Activated T-helper 1 cell treated with anti-CD3 and anti-CD28 coated beads, Interleukin-2, amount 50 U/mL, for 16 hours (primary cell): Measurements from ENCODE around the gene CELA3A.
"Not testable (repeated sequence)": the region's sequence is repeated elsewhere in the genome, so short reads cannot be mapped to it uniquely, and the experiment has no call there.

ENCODE experiments used
- DNase-seq, 2 donors: peaks; one replicate each; pipeline ENCODE4 v3.0.0-alpha.2; 2020; ENCODE audit warnings: low read depth in 1 of 2, low spot score in 1 of 2

Gene CELA3A, protein sequence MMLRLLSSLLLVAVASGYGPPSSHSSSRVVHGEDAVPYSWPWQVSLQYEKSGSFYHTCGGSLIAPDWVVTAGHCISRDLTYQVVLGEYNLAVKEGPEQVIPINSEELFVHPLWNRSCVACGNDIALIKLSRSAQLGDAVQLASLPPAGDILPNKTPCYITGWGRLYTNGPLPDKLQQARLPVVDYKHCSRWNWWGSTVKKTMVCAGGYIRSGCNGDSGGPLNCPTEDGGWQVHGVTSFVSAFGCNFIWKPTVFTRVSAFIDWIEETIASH

DNA sequence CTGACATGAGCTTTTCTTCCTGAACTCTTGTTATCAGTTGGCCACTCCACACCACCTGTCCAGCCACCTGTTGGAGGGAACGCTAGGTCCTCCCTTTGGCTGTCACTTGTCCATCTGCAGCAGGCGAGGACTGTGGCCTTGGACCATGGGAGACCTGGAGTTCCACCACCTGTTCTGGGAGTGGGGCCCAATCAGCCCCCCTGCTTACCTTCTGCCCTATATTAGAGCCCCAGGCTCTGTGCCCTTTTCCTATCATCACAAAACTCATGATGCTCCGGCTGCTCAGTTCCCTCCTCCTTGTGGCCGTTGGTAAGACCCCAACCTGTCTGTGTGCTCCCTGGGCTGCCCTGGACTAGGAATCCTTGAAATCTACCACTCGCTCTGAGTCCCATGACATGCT lies at the start of gene CELA3A:
Gene CELA3A (plus strand): TSS at position 249 of the 400 bp plus-strand sequence. CDS start 18 bp downstream, at position 267.
- no peak for DNase-seq

DNA sequence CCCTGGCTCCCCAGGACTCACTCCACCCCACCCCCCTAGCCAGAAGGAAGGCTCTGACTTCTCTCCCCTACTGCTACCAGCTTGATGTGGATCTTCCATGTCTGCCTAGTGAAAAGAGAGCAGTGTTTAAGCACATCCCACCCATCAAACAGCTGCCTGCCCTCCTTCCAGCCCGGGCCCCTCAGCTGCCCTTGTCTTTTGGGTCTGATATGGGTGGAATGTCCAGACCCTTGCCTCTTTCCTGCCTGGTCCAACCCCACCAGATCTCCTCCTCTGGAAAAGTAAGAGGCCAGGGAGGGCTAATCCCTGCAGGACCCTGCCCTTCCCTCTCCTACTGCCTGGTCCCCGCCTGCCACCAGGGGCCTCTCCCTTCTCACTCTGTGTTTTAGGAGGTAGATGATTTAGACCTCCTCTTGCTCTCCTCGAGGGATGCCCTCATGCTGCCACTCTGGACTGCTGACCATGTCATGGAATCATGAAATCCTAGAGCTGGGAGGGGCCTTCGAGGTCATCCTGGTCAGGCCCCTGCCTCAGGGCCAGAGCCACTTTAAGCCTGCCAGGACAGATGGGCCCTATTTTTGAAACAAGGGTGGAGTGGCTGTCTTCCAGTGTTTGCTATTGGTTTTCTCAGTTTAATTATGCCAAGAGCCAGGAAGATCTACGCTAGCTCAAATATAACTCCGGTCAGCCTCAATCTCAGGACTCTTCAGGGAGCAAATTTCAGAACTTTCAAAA lies 48.5 kb upstream of the CELA3A start:
- DNase-seq: no peak

DNA sequence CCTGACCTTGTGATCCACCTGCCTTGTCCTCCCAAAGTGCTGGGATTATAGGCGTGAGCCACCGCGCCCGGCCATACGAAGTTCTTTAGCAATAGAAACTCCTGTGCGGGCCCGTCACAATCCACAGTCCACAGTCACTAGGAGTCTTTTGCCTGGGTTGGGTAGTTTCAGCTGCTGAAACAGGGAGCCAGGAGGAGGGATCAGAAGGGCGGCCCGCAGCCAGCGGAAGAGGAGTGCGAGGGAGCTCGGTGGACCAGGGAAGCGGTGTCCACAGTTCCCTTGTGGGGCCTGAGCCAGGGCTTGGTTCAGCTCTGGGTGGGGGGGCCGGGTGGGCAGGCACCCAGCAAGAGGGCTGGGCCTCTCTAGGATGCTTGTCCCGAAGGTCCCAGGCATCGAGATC lies 46.4 kb upstream of the CELA3A start:
- DNase-seq: no peak

DNA sequence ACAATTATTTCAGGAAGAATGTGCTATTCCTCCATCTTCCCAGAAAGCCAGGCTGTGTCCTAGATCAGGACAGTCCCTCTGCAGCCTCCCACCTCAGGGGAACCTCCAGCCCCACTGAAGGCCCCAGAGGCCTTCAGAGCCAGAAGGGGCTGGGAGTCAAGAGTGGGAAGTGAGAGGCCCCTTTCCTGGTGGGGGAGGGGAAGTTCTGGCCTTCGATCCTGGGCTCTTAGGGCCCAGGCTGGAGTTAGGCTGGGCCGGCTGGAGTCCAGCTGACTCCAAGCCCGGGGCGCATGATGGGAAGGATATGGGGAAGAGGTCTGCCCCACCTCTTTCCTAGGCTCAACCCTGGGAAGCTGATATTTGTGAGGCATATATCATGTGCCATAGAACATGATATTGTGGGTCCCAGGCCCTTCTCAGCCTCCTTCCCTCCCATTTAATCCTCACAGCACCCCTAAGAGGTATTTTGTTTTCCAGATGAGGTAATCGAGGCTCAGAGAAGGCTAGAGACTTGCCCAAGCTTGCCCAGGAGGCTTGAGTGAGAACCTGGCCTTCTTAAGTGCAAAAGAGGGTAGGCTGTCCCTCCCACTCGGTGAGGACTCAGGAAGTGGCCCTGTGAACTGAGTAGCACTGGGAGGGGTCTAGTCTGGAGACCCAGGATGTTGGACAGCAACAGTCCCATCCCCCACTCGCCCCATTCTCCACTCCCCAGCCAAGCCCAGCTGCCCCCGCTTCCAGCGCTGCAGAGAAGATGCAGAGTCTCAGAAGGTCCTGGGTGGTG lies 45.8 kb upstream of the CELA3A start:
- no peak for DNase-seq

DNA sequence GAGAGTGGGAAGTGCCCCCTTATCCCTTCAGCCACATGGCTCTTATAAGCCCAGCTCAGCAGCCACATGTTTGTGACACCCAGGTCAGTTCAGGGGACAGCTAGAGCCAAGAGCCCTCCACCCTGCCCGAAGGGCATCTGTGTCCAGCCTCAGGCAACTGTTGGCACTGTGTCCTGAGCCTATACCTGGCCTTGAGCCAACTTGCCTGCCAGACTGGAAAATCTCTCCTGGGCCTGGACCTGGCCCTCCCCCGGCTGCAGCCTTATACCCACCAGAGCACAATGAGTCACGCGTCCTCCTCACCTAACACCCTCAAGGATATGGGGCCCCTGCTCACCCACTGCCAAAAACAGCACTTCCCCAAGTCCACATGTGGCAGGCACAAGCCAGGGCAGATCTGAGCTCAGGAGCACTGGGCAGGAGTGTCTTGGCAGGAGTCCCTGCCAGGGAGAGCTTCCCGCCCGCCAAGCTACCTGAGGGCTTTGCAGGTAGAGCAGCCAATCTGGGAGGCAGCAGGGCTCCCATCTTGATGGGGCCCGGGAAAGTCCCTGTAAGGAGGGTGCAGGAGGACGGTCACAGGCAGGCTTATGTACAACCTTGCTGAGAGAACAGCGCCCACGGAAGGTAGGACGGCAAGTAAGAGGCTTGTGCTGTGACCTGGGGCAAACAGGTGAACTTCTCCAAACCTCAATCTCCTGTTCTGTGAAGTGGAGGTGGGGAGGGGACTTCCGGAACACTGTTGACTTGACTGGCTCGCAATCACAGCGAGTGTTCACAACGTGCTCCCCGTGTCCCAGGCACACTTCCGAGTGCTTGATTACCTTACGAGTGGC lies 44.5 kb upstream of the CELA3A start:
- DNase-seq: peak in 1 of 2 donors; percentile 14

DNA sequence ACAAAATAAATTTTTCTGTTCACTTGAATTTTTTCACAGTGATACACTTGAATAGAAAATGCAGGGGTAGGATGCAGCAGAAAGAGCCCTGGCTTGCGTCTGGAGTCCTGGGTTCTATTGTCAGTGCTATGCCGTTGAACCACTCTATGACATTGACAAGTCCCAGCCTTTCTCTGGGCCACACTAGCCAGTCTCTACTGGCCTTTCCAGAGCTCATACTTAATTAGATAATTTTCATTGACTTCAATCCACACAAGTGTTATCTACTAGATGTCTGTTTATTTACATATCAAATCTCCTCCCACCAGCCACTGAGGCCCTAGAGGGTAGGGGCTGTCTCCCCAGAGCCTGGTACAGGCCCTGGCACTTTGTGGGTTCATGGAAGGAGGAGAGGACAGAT lies 40.1 kb upstream of the CELA3A start:
- DNase-seq: no peak

DNA sequence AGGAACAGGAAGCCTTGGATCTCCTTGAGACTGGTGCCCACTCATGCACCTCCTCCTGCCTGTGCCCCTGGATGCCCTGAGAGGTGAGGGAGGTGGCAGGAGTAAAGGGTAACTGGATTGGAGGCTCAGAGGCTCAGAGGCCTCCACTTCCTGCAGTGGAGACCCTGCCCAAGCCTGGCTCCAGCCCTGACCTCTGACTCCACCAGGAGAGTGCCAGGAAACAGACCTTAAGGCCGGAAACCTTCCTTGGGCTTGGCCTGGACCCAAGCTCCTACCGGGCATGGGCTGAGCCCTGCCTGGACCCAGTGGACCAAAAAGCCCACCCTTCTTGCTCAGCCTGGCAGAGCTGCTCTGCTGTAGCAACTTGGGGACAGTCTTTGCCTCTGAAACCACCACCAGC lies 39.7 kb upstream of the CELA3A start:
- DNase-seq: no peak

DNA sequence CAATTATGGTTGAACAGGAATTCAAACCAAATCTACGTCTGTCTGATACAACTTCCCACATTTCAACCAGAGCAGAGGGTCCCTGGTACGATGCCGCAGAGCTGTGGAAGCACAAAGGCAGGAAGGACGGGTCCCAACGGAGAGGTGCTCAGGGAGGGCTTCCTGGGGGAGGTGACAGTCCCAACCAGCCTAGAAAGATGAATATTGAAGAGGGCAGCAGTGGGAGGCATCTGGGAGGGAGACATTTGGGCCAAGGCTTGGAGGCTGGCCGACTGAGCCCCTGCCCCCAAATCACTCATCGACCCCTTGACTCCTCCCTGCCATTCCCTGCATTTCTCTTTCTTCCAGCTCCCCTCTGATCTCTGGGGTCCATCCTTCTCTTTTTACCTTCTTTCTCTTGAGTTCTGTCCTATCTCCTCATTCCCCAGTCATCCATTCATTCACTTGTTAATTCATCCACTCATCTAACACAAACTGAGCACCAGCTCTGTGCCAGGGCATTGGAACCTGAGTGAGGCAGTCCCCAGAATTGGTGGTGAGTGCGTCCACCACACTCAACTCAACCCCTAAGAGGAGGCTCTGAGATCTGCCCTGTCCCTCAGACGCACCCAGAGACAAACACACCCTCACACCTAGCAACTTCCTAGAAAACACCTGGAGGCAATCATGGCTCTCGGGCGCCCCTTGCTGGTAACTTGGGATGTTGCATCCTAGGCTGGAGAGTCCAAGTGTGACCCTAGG lies 37.8 kb upstream of the CELA3A start:
- DNase-seq: peak; percentile 68 to 79

DNA sequence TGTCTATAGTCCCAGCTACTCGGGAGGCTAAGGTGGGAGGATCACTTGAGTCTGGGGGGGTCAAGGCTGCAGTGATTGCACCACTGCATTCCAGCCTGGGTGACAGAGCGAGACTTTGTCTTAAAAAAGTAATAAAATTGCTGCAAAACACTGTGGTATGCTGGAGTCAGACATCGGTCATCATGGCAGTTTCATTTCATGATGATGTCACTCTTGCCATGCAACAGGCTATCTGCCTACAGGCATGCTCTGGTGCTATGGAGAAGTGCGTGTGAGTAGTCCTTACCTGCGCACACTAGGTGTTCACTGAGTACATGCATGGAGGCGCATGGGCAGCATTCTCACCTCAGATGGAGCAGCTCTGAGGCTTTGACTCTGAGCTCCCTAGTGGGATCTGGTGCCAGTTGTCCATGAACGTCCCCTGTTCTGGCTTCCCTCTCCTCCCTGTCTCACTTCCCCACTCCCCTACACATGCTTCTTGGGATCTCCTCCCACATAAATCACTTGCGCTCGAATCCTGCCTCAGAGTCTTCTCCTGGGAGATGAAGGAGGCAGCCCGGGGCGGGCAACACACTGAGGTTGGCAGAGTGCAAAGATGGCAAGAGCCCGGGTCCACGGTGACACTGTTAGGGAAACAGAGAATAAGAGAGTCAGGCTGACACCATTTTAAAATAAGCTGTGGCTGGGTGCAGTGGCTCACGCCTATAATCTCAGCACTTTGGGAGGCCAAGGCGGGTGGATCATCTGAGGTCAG lies 35.0 kb upstream of the CELA3A start:
- DNase-seq: no peak

DNA sequence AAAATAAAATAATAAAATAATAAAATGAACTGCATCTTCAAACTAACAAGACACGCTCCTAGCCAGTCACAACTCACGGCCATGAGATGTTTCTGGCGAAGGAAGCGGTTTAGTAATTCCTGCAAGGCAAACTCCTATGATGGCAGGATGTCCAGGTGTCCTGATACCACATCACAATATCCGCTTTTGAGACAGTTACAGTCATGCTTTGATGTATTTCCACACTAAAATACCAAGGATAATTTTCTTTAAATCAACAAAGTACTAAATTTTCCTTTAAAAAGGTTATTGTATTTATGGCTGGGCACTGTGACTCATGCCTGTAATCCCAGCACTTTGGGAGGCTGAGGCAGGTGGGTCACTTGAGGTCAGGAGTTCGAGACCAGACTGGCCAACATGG lies 34.2 kb upstream of the CELA3A start:
- DNase-seq: not testable (repeated sequence)

DNA sequence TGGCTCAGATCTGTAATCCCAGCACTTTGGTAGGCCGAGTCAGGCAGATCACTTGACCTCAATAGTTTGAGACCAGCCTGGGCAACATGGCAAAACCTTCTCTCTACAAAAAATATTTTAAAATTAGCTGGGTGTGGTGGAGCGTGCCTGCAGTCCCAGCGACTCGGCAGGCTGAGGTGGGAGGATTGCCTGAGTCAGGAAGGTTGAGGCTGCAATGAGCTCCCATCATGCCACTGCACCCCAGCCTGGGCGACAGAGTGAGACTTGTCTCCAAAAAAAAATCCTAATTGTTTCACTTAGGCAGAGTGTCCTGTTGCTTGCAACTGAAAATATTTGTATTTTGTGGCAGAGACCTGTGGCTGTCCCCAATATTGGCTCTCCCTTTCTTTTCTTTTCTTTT lies 32.4 kb upstream of the CELA3A start:
- DNase-seq: not testable (repeated sequence)

DNA sequence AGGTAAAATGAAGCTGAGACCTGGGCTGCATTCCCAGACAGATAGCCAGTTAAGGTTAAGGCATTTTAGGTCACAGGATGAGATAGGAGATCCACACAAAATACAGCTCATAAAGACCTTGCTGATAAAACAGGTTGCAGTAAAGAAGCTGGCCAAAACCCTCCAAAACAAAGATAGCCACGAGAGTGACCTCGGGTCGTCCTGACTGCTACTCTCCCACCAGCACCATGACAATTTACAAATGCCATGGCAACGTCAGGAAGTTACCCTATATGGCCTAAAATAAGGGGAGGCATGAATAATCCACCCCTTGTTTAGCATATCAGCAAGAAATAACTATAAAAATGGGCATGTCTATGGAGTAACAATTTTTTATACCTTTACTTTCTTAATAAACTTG lies 30.9 kb upstream of the CELA3A start:
- not testable (repeated sequence) for DNase-seq

DNA sequence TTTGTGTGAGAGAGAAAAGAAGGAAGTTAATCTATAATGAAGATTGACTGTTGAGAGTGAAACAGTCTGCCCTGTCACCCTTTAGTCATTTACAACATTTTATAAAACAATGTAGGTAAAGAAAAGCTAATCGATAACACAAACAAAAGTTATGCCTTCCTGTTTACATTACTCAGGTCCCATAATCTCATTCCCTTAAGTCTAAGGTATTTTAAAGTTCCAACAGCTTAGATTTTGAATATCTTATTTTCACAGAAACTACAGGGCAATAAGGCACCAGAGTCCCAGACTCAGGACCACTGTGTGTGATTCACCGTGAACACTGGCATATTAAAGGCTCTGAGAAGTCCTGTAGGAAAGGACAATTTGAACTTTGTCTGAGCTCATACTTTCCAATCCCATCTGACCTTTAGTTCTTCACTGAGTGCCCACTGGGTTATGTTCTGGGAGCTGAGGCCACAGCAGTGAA lies 28.4 kb upstream of the CELA3A start:
- DNase-seq: not testable (repeated sequence)

DNA sequence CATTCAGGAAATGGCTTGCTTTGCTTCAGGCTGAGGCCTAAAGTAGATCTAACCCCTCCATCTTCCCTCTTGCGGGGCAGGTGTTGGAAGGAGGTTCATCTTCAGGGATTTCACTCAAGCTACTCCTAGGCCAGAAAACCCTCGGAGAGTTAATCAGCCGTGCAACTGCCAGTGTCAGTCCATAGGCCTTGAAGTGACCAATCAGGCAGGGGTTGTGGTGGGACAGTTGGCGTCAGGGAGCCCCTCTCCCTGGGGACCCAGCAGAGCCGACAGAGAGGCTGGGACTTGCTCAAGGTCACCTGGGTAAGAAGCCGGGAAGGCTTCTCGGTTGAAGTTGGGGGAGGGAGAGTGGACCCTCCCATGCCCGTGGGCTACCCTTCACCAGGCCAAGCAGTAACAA lies 27.5 kb upstream of the CELA3A start:
- DNase-seq: not testable (repeated sequence)

DNA sequence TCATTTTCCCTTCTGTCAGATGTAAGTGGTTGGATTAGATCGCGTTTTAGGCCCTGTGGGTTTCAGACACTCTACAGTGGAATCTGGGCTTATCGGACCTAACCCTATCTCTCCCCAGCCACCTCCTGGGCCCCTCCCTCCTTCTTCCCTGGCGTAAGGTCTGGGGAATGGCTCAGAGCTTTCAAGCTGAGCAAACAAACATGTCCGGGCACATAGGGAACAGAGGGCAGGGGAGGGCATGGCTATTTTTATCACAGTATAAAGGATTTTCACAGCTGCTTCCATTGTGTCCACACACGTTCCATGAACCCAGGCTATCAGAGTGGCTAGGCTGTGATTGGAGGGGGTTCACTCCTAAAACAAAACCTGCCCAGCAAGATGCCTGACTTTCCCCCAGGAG lies 26.8 kb upstream of the CELA3A start:
- DNase-seq: not testable (repeated sequence)

DNA sequence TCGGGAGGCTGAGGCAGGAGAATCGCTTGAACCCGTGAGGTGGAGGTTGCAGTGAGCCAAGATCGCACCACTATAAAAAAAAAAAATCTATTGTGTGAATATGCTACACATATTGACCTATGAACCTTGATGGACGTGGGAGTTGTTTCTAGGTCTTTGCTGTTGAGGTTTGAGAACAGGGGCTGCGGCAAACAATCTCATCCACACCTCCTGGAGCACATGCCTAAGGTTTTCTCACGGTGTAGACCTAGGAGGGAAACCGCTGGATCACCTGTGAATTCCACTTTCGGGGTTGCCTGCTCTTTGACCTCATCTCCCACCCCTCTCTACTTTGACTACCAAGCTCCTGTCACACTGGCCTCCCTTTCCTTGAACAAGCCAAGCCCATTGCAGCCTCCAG lies 26.2 kb upstream of the CELA3A start:
- not testable (repeated sequence) for DNase-seq

DNA sequence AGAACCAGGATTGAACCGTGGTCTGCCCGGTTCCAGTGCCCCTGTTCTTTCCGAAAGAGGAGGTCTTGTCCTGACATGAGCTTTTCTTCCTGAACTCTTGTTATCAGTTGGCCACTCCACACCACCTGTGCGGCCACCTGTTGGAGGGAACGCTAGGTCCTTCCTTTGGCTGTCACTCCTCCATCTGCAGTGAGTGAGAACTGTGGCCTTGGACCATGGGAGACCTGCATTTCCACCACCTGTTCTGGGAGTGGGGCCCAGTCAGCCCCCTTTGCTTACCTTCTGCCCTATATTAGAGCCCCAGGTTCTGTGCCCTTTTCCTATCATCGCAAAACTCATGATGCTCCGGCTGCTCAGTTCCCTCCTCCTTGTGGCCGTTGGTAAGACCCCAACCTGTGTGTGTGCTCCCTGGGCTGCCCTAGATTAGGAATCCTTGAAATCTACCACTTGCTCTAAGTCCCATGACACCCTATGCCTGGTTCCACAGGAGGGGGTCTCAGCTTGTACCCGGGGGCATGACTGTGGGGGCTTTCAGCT lies 24.7 kb upstream of the CELA3A start, which contains the start of gene CELA3B:
Gene CELA3B (plus strand): TSS at position 320 of the 537 bp plus-strand sequence. CDS start 18 bp downstream, at position 338.
- not testable (repeated sequence) for DNase-seq

DNA sequence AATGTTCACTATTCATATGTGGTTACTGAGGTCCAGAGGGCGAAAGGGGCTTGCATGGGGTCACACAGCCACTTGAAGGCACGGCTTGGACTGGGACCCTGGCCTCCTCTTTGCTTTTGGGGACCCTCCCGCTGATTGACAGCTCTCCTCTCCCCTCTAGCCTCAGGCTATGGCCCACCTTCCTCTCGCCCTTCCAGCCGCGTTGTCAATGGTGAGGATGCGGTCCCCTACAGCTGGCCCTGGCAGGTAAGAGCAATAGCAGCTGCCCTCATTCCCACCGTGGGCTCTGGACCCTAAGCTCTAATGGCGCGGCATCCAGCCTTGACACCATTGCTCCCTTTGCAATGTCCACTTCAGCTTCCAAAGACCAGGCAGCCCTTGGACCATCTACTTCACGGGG lies 23.2 kb upstream of the CELA3A start:
- DNase-seq: not testable (repeated sequence)
